GM12878 (cell line): ENCODE results near the gene IFNL1. TPM values are rescaled to one million over a fixed set of nuclear protein-coding genes. Genes with fewer than 3 reads are reported as not detected.

Source experiments
- CEBPZ ChIP-seq: fragments of 150-350 bp; IDR thresholded peaks from 2 replicates; pipeline ENCODE4 v1.6.1; 2016; ENCODE audit warnings: low read depth, low read length
- IKZF2 ChIP-seq, 2 experiments: fragments of 450-650 bp; IDR thresholded peaks; 2 replicates each; pipeline ENCODE4 v1.6.1; 2017; ENCODE audit warnings: mild to moderate bottlenecking in 2 of 2, moderate library complexity in 2 of 2
- KLF5 ChIP-seq: fragments of 450-650 bp; IDR thresholded peaks from 2 replicates; pipeline ENCODE4 v1.6.1; 2014; ENCODE audit warnings: mild to moderate bottlenecking; ENCODE audit not compliant: partially characterized antibody
- MAX ChIP-seq: IDR thresholded peaks from 2 replicates; pipeline ENCODE4 v1.6.1; 2012; ENCODE audit warnings: low read depth, low read length, improper control_type of control experiment
- MEF2B ChIP-seq: fragments of 450-650 bp; IDR thresholded peaks from 2 replicates; pipeline ENCODE4 v1.6.1; 2018; ENCODE audit warnings: mild to moderate bottlenecking, moderate library complexity; ENCODE audit not compliant: partially characterized antibody, poor library complexity, severe bottlenecking
- MYC ChIP-seq: IDR thresholded peaks from 2 replicates; pipeline ENCODE4 v1.6.1; 2011; ENCODE audit warnings: mild to moderate bottlenecking, low read length, moderate library complexity, inconsistent platforms; ENCODE audit not compliant: insufficient read depth, insufficient replicate concordance, insufficient read length, severe bottlenecking
- NFXL1 ChIP-seq: fragments of 450-650 bp; IDR thresholded peaks from 2 replicates; pipeline ENCODE4 v1.6.1; 2017; ENCODE audit warnings: antibody characterized with exemption, mild to moderate bottlenecking, borderline replicate concordance
- PAX5 ChIP-seq: IDR thresholded peaks from 2 replicates; pipeline ENCODE4 v1.6.1; 2011; ENCODE audit warnings: low read depth, low read length, borderline replicate concordance
- SP1 ChIP-seq: IDR thresholded peaks from one replicate; pipeline ENCODE4 v1.6.1; 2011; ENCODE audit warnings: low read depth, low read length
- TCF12 ChIP-seq: IDR thresholded peaks from 2 replicates; pipeline ENCODE4 v1.6.1; 2011; ENCODE audit warnings: low read depth, mild to moderate bottlenecking, low read length
- WRNIP1 ChIP-seq: IDR thresholded peaks from 2 replicates; pipeline ENCODE4 v1.6.1; 2011; ENCODE audit warnings: low read depth, low read length, improper control_type of control experiment, borderline replicate concordance
- ZBTB11 ChIP-seq: fragments of 450-650 bp; formaldehyde crosslinking; IDR thresholded peaks from 2 replicates; pipeline ENCODE4 v1.5.0; 2022; ENCODE audit warnings: mild to moderate bottlenecking, missing genetic modification characterization
- ZNF592 ChIP-seq: fragments of 450-650 bp; IDR thresholded peaks from 2 replicates; pipeline ENCODE4 v1.6.1; 2017; ENCODE audit warnings: mild to moderate bottlenecking, moderate library complexity
- ZSCAN29 ChIP-seq: fragments of 450-650 bp; IDR thresholded peaks from 2 replicates; pipeline ENCODE4 v1.6.1; 2017; ENCODE audit warnings: mild to moderate bottlenecking, moderate library complexity
- polyA plus RNA-seq, 11 experiments: library from polyadenylated mRNA; depleted of rRNA in 4 of 11; unstranded in 6 of 11; stranded (reverse) in 5 of 11; fragments of >200 nt; fragmentation: Nextera tagmentation in 4 of 11; fragmentation: Illumina TruSeq in 1 of 11; extraction: Ambion mirVana in 4 of 11; extraction: Trizol in 1 of 11; gene quantifications; 1 replicate in 1 of 11; 2 replicates in 10 of 11; pipeline versions ENCODE4 v1.2.1 to v1.2.3, GENCODE V29; 2011 to 2016; ENCODE audit warnings: inconsistent platforms in 2 of 11, missing spikeins in 2 of 11, low read depth in 1 of 11
- total RNA-seq, 4 experiments: library from RNA; depleted of rRNA in 3 of 4; stranded (reverse); fragments of >200 nt in 3 of 4; fragmentation: Illumina TruSeq in 1 of 4; extraction: Trizol in 1 of 4; gene quantifications; 2 replicates each; pipeline versions ENCODE4 v1.2.1 to v1.2.3, GENCODE V29; 2013 to 2021

Gene IFNL1
- total and polyA plus RNA-seq, 10 of the 15 experiments (the other 5 are each of a cell fraction or from before 2014, with no cell fraction given): not detected

- TF ChIP-seq ZNF592 (no peak), TCF12 (peak; percentile 77), KLF5 (peak; percentile 58), SP1 (peak; percentile 87), ZSCAN29 (no peak), WRNIP1 (no peak), MYC (no peak), IKZF2 (IDR thresholded peaks at IDR 0.05) (peak; percentile 45 to 58; a peak in 2 of 4 replicates), MAX (no peak; the same call in 1 of the 2 replicates), NFXL1 (no peak), PAX5 (peak; percentile 77), ZBTB11 (no peak), CEBPZ (peak; percentile 32; the same call in 1 of the 2 replicates), MEF2B (peak; percentile 50)
Observed at GRCh38 chr19:39341719-39342604, 45.8 kb downstream of the IFNL1 start, which contains the start of gene SAMD4B (continued).
